ENCODE measurements around the gene KRT28. TPM values are rescaled to one million over a fixed set of nuclear protein-coding genes. Genes with fewer than 3 reads are reported as not detected.
A peak's percentile ranks its signal among the peaks of the same experiment; 100 is the strongest.

Gene KRT28
- total and polyA plus RNA-seq, 4 donors: not detected

- WGBS, 2 donors: 91% methylated on average over 2 of the region's 2 CpGs
- no peak overlapping the region for H3K27ac ChIP-seq (ENCODE audit: low read depth in 1 of 2, low read length in 1 of 2)
- DNase-seq (no peak), ATAC-seq (ENCODE audit: insufficient read depth, low FRiP score) (no peak)
- H3K9me3 ChIP-seq (ENCODE audit: control insufficient read depth in 4 of 4, insufficient read depth in 3 of 4, low read length in 3 of 4): no peaks in the 10 kb centered on the region
- peaks cover 0 to 2% (median 0%) of the 10 kb centered on the region in 5 donors for H3K4me1 ChIP-seq (ENCODE audit: control insufficient read depth in 5 of 5, insufficient read depth in 5 of 5, low read length in 5 of 5)
- peaks cover 0 to 5% (median 2%) of the 10 kb centered on the region in 4 donors for H3K36me3 ChIP-seq (ENCODE audit: control insufficient read depth in 4 of 4, insufficient read depth in 4 of 4, low read length in 4 of 4)
- H3K4me3 ChIP-seq: no peak overlapping the region
- no peak for TF ChIP-seq CTCF (IDR thresholded peaks at IDR 0.05; ENCODE audit: control extremely low read depth, extremely low read depth)
- H3K27me3 ChIP-seq (ENCODE audit: control insufficient read depth in 3 of 3, insufficient read depth in 3 of 3, low read length in 2 of 3): no peaks in the 10 kb centered on the region
- no peak overlapping the region for H3K9ac ChIP-seq (ENCODE audit: insufficient read depth in 1 of 2, low read length in 2 of 2)
These were observed 30.5 kb upstream of the KRT28 start for GRCh38 chr17:40830085-40830776.

GRCh38 chr17:40828454-40829044, 28.8 kb upstream of the KRT28 start:
- no peak for TF ChIP-seq CTCF (IDR thresholded peaks at IDR 0.05; ENCODE audit: control extremely low read depth, extremely low read depth)
- DNase-seq (no peak), ATAC-seq (ENCODE audit: insufficient read depth, low FRiP score) (no peak)
- H3K27ac ChIP-seq (ENCODE audit: low read depth in 1 of 2, low read length in 1 of 2): peak overlapping the region in 1 of 2 donors; percentile 56
- H3K9ac ChIP-seq (ENCODE audit: insufficient read depth in 1 of 2, low read length in 2 of 2): no peak overlapping the region
- peaks cover 0 to 2% (median 0%) of the 10 kb centered on the region in 5 donors for H3K4me1 ChIP-seq (ENCODE audit: control insufficient read depth in 5 of 5, insufficient read depth in 5 of 5, low read length in 5 of 5)
- H3K4me3 ChIP-seq: no peak overlapping the region
- no peaks in the 10 kb centered on the region for H3K27me3 ChIP-seq (ENCODE audit: control insufficient read depth in 3 of 3, insufficient read depth in 3 of 3, low read length in 2 of 3)
- no peaks in the 10 kb centered on the region for H3K9me3 ChIP-seq (ENCODE audit: control insufficient read depth in 4 of 4, insufficient read depth in 3 of 4, low read length in 3 of 4)
- no peaks in the 10 kb centered on the region for H3K36me3 ChIP-seq (ENCODE audit: control insufficient read depth in 4 of 4, insufficient read depth in 4 of 4, low read length in 4 of 4)
- 82 to 95% methylated on average over 4 of the region's 4 CpGs for WGBS, 2 donors

GRCh38 chr17:40827746-40828453, 28.1 kb upstream of the KRT28 start:
- 74 to 77% methylated on average over 7 of the region's 7 CpGs for WGBS, 2 donors
- H3K9me3 ChIP-seq (ENCODE audit: control insufficient read depth in 4 of 4, insufficient read depth in 3 of 4, low read length in 3 of 4): no peaks in the 10 kb centered on the region
- no peaks in the 10 kb centered on the region for H3K27me3 ChIP-seq (ENCODE audit: control insufficient read depth in 3 of 3, insufficient read depth in 3 of 3, low read length in 2 of 3)
- no peak for DNase-seq
- TF ChIP-seq CTCF (IDR thresholded peaks at IDR 0.05; ENCODE audit: control extremely low read depth, extremely low read depth): no peak
- H3K36me3 ChIP-seq (ENCODE audit: control insufficient read depth in 4 of 4, insufficient read depth in 4 of 4, low read length in 4 of 4): no peaks in the 10 kb centered on the region
- no peak overlapping the region for H3K27ac ChIP-seq (ENCODE audit: low read depth in 1 of 2, low read length in 1 of 2)
- H3K9ac ChIP-seq (ENCODE audit: insufficient read depth in 1 of 2, low read length in 2 of 2): no peak overlapping the region
- H3K4me3 ChIP-seq: no peak overlapping the region
- ATAC-seq (ENCODE audit: insufficient read depth, low FRiP score): no peak
- H3K4me1 ChIP-seq (ENCODE audit: control insufficient read depth in 5 of 5, insufficient read depth in 5 of 5, low read length in 5 of 5): no peaks in the 10 kb centered on the region

All from lung (tissue), 12 donors.